GM12875 (cell line): ENCODE measurements around the gene RHNO1.

ENCODE experiments used
- H3K4me3 ChIP-seq: one replicate; pipeline ENCODE4 v1.5.1; 2011; ENCODE audit warnings: low read depth, low read length, control low read depth
- TF ChIP-seq, protein P1 (sequence below): IDR thresholded peaks from 2 replicates; pipeline ENCODE4 v1.5.1; 2011; ENCODE audit warnings: low read depth, mild to moderate bottlenecking, control low read depth, inconsistent platforms, low read length, moderate library complexity, borderline replicate concordance; ENCODE audit not compliant: insufficient read depth

The RHNO1 gene

DNA sequence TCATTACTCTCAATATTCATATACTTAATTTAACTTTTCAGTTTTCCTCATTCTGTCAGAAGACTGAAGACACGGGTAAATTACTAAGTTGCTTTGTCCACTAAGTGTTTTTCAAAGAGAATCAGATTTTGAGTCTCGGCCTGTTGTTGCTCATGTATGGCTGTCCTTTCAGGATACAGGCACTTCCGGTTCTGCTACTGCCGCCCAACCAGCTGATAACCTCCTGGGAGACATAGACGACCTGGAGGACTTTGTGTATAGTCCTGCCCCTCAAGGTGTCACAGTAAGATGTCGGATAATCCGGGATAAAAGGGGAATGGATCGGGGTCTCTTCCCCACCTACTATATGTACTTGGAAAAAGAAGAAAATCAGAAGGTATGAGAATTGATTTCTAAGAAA, 53.8 kb downstream of the RHNO1 start:
- no peak overlapping the region for H3K4me3 ChIP-seq
- TF ChIP-seq, protein P1, sequence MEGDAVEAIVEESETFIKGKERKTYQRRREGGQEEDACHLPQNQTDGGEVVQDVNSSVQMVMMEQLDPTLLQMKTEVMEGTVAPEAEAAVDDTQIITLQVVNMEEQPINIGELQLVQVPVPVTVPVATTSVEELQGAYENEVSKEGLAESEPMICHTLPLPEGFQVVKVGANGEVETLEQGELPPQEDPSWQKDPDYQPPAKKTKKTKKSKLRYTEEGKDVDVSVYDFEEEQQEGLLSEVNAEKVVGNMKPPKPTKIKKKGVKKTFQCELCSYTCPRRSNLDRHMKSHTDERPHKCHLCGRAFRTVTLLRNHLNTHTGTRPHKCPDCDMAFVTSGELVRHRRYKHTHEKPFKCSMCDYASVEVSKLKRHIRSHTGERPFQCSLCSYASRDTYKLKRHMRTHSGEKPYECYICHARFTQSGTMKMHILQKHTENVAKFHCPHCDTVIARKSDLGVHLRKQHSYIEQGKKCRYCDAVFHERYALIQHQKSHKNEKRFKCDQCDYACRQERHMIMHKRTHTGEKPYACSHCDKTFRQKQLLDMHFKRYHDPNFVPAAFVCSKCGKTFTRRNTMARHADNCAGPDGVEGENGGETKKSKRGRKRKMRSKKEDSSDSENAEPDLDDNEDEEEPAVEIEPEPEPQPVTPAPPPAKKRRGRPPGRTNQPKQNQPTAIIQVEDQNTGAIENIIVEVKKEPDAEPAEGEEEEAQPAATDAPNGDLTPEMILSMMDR, result no peak

DNA sequence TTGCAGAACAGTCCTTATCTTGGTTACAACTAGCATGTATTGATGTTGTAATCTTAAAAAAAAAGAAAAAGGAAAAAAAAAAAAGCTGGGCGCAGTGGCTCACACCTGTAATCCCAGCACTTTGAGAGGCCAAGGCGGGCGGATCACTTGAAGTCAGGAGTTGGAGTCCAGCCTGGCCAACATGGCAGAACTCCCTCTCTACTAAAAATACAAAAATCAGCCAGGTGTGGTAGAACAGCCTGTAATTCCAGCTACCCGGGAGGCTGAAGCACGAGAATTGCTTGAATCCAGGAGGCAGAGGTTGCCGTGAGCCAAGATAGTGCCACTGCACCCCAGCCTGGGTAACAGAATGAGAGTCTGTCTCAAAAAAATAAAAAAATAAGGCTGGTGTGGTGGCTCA, 56.6 kb downstream of the RHNO1 start:
- TF ChIP-seq, protein P1, result no peak
- H3K4me3 ChIP-seq, result no peak overlapping the region

DNA sequence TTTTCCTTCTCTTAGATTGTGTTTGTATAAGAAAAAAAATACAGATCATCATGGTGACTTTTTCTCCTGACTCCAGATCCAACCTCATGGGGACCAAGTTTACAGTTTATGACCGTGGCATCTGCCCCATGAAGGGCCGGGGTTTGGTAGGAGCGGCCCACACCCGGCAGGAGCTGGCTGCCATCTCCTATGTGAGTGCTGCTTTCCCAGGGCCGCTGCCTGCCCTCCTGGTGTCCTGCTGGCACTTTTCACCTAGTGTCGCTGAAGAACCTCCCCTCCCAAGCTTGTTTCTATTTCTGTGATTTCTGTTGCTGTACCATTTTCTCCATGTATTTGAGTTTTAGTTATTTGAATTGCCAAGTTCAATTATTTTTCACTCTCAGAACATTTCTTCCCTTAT, 57.3 kb downstream of the RHNO1 start:
- TF ChIP-seq, protein P1, result no peak

DNA sequence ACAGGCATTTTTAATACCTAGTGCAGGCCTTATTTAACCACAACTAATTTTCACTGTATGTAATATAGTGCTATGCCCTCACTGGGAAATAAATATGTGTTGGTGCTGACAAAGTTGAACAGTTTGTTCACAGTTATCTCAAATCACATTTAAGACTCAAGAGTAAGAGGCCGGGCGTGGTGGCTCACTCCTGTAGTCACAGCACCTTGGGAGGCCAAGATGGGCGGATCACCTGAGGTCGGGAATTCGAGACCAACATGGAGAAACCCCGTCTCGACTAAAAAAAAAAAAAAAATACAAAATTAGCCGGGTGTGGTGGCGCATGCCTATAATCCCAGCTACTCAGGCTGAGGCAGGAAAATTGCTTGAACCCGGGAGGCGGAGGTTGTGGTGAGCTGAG, 59.3 kb downstream of the RHNO1 start:
- TF ChIP-seq, protein P1, result no peak
- no peak overlapping the region for H3K4me3 ChIP-seq

More for the DNA sequence above, 57.3 kb downstream of the RHNO1 start:
- H3K4me3 ChIP-seq, result no peak overlapping the region

GRCh38 chr12:2937500-2937899, 60.5 kb downstream of the RHNO1 start:
- H3K4me3 ChIP-seq, result no peak overlapping the region
- TF ChIP-seq, protein P1, result no peak
